ENCODE measurements around the gene TMEM121. TPM values are rescaled to one million over a fixed set of nuclear protein-coding genes. Genes with fewer than 3 reads are reported as not detected.

TMEM121 gene
- total RNA-seq, 1 experiment from 2014 or later = 0.31 TPM

DNA sequence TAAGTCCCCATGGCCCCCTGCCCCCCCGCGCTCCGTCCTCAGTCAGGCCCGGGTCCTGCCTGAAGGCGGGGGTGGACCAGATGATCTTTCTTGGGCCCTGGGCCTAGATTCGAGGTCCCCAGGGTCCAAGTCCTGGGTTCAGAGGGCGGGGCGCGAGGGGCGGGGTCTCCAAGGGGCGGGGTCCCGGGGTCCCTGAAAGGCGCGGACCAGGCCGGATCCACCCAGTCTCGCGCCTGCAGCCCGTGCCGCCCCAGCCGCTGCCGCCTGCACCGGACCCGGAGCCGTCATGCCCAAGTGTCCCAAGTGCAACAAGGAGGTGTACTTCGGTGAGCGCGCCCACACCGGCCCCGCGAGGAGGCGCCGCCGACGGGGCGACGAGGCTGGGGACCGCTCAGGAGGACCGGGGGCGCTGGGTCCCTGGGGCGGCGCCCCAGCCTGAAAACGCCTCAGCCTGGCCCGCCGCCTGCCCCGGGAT, 39.4 kb upstream of the TMEM121 start:
- DNase-seq (ENCODE audit: low spot score) = peak; percentile 56

DNA sequence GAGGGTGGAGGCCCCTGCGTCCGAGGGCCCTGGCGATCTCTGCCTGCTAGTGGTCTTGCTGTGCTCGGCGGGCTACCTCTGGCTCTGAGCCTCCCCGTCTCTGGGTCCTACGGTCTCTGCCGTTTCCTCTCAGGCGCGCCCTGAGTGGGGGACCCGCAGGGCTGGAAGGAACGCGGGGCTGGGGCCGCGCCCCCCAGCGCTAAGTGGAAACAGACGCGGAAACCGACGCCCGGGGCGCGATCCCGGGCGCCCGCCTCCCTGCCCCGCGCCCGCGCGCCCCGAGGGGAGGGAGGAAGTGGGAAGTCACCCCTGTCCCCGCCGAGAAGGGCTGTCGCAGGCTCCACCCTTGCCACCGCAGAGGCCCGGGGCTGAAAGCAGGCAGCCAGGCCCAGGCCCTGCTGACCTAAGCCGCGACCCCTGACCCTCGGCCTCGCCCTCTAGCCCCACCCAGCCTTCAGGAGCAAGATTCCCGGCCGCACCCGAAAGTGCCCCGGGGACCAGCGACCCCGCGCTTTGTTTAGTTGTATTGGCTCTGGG, 38.9 kb upstream of the TMEM121 start:
- peak; percentile 51 for DNase-seq (ENCODE audit: low spot score)

DNA sequence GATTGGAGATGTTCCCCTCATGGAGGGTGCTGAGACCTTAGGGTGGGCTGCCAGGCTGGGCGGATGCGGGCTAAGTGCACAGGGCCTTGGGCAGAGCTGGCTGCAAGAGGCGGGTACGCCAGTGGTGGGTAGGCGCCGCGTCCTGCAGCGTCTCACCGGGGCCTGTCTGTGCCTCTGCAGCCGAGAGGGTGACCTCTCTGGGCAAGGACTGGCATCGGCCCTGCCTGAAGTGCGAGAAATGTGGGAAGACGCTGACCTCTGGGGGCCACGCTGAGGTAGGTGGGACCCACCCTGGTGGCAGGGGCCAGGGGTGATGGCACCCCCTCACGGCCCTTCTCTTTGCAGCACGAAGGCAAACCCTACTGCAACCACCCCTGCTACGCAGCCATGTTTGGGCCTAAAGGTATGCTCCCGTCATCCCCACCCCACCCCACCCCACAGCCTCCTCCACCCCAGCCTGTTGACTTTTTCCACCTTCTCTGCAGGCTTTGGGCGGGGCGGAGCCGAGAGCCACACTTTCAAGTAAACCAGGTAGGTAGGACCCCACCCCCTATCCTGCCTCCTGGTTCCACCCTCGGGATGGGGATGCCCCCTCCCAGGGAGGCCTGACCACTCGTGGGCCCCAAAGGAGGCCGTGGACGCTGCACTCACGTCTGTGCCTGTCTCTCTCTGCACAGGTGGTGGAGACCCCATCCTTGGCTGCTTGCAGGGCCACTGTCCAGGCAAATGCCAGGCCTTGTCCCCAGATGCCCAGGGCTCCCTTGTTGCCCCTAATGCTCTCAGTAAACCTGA, 38.2 kb upstream of the TMEM121 start:
- peak; percentile 68 for DNase-seq (ENCODE audit: low spot score)

DNA sequence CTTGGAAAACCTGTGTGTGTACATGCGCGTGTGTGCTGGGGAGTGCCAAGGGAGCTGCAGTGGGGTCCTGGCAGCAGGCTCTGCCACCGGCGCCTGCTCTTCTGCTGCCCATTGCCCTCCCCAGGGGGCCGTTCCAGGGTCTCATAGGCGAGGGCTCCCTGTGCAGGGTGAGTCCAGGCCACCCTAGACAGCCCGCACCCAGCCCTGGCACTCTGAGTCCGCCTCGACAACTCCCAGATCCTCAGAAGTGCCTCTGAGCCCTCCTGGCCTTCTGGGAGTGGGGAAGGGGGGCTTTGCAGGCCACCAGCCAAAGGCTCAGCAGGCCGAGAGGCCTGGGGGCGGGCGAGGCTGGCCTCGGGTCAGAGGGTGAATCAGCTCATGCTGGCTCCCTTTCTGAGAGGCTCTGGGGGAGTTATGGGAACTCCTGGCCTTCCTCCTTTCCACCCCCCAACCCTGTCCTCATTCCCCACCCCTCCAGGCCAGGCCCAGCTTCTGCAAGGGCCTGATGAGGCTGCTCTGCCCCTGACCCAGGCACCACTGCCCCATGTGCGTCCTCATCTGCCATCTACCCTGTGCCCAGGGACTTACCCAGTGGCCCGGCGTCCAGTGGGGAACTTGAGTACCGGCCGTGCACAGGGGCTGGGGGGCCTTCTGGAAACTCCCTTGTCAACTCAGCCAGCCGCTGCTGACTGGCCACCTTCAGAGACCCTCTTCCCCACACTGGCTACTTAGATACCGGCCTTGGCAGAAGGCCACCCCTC, 37.4 kb upstream of the TMEM121 start:
- no peak for DNase-seq (ENCODE audit: low spot score)

DNA sequence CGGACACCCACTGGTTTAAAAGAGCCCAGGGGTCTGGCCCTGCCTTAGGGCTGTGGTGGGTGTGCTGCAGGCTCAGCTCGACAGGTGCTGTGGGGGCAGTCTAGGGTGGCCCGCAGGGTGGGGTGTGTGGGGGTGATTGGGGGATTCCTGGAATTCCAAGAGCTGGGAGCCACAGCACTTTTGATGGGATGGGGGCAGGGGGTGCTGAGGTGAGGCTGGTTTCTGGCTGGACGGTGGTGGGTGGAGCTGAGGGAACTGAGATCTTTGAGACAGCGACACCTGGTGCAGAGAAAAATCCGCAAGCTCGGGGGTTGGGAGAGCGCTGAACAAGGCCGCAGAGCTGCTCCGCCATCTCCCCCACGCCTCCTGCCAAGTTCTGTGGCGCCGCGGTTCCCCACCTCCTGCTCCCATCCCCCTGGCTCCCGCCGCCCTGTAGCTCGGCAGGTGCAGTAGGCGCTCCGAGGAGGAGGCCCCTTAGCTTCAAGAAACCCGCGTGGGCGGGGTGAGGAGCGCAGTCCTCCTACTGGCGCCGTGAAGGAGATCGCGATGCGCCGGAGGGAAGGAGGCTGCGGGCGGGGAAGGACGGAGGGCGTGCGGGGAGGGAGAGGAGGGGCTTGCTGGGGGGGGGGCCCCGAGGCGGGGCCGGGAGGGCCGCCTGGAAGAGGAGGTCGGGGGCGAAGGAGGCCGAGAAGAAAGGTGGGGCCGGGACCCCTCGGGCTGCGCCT, 36.7 kb upstream of the TMEM121 start:
- peak; percentile 82 for DNase-seq (ENCODE audit: low spot score)

DNA sequence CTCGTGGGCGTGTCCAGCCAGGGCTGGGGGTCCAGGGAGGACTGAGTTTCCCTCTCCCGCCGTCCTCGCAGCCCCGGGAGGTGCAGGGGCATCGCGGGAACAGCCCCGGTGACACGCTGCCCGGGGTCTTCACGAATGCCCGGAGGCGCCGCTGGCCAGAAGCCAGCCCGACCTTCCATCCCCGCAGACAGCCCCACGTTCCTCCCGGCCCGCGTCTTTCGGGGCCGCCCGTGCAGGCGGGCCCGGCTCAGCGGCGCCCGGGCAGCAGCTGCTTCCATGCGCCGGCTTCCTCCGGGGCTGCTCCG, 36.2 kb upstream of the TMEM121 start:
- DNase-seq (ENCODE audit: low spot score) = peak; percentile 40

DNA sequence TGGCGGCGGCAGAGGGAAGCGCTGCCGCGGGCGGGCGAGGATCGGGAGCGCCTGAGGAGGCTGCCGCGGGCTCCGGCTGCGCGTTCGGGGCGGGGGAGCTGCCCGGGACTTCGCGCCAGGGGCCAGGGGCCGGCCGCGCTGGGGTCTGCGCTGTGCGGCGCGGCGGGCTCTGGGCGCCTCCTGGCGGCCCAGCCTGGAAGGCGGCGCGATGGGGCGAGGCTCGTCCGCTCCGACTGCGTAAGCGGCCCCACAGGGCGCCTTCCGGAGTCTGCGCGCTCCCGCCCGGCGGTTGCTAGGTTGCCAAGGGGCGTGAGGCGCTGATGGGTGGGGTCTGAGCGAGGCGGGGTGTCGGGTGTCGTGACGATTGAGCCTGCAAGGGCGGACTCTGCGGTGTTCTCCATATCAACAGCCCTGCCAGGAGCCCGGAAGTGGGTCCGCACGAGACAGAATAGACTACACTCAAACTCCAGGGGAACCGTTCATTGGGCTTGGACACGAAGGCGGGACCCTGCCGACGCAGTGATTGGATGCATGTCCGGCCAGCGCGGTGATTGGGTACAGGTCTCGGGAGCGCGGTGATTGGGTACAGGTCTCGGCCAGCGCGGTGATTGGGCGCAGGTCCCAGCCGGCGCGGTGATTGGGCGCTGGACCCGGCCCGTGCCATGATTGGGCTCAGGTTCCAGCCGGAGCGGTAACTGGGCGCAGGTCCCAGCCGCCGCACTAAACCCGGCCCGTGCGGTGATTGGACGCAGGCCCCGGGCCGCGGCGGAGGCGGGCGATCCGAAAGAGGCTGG, 35.6 kb upstream of the TMEM121 start, which contains the start of gene TEDC1:
Gene TEDC1 (plus strand): TSS at position 675 of the 794 bp plus-strand sequence. CDS start 130 bp downstream, outside the sequence.
- DNase-seq (ENCODE audit: low spot score) = peak; percentile 96

DNA sequence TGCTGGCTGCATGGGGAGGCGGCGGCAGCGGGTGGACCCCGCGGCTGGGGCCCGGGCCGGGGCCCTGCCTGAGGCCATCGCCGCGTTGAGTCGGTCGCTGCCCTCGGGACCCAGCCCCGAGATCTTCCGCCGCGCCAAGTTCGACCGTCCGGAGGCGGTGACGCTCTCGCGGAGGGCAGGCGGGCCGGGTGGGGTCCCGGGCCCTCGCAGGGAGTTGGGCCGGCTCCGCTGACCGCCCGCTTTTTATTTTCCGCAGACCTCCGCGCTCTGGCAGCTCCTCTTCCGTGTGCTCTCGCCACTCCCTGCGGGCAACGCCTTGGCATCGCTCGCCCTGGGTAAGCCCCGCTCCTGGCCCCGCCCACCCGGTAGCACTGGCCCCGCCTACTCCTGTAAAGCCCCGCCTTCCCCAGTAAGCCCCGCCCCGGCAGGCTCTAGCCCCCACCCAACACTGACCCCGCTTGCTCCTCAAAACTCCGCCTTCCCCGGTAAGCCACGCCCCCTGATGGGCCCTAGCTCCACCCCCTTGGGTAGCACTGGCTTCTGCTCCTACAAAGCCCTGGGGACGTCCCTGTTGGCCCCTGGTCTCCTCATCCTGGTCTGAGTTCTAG, 34.9 kb upstream of the TMEM121 start:
- DNase-seq (ENCODE audit: low spot score) = peak; percentile 74

DNA sequence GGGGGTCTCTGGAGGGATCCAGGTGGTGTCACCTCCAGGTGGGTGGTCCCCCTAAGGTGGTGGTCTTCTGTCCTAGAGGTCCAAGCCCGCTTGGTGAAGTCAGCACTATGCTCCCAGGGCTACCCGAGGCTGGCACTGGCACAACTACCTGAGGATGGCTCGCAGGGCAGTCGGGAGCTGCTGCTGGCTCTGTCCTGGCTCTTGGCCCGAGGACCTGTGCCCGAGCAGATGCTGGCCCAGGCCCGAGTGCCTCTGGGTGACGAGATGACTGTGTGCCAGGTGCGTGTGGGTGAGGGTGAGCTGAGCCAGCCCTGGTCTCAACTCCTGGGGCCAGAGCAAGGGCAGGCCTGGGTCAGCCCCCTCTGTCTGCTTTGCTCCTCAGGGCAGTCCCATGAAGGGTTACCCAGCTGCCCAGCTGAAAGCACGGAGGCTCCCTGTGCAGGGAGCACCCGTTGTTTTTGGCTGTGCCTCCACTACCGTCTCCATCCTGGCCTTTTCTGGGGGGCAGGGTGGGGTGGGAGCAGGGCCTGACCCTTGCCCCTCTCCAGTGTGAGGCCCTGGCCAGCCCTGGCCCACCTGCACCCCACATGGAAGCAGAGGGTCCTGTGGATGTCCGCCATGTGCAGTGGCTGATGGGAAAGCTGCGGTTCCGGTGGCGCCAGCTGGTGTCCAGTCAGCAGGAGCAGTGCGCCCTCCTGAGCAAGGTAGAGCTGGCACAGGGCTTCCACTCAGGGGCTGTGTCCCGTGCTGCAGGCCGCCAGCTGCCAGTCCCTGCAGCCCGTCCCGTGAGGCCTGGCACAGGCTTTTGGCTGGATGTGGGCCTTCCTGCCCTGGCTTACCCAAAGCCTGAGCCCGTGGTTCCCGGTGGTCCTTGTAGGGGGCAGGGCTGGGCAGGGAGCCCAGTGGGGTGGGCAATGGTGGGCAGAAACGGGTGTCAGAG, 34.1 kb upstream of the TMEM121 start:
- no peak for DNase-seq (ENCODE audit: low spot score)

DNA sequence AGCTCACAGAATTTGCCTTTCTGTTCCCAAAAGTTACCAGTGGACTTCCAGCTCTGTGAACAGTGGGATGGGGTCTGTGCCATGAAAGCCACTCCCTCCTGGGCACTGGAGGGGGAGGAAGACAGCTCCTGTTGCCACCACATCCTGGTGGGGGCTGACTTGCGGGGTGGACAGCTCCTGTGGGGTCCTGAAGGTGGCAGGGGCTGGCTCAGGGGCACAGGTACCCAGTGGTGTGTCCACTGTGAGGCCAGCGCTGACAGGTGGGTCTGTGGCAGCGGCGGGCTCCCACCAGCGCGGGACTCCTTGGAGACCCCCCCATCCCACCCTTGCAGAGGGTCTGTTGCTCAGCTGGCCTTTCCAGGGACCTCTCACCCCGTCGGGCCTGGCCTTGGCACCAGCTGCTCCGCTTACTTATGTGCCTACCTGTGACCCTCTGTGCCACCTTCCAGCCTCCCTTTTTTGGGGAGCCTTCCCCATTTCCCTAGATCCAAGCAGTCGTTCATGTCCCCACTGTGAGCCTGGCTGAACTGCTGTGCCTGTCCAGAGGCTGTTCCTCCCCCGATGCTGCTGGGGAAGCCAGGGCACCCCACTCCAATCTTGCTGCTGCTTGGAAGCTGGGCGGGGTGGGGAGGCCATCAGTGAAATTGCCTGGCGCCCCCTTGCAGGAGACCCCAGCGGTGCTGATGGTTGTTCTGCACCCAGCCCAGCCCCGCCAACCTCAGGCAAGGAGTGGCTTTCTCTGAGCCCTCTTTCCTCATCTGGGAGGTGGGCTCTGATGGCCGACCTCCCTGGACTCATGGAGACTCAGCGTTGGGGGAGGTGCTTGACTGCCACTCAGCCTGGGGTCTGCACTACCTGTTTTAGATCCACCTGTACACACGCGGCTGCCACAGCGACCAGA, 33.2 kb upstream of the TMEM121 start:
- DNase-seq (ENCODE audit: low spot score) = no peak

DNA sequence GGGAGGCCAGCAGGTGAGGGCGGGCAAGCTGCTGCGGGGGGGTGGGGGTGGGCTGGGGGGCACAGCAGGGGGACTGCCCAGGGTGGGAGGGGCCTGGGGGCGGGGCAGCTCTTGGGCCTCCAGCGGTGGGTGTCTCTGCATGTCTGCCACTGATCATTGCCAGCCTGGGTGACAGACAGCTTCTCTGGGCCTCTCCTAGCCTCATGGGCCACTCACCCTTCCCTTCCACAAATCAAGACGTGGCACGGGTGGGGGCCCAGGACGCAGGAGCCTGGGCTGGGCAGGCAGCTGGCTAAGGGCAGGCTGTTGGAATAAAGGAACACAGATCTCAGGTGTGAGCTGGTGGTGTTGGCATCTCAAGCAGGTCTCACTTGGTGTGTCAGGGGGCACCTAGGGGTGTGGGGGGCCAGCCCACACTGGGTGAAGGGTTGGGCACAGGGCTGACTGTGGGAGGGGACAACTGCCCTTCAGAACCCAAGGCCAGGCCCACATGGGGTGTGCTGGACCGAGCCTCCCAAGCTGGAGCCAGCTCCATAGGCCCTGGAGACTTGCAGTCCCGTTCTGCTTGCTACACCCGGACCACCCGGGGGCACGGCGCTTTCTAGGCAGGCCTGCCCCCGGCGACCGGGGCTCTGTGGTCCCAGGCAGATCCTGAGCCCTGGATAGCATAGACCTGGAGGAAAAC, 32.3 kb upstream of the TMEM121 start:
- no peak for DNase-seq (ENCODE audit: low spot score)

DNA sequence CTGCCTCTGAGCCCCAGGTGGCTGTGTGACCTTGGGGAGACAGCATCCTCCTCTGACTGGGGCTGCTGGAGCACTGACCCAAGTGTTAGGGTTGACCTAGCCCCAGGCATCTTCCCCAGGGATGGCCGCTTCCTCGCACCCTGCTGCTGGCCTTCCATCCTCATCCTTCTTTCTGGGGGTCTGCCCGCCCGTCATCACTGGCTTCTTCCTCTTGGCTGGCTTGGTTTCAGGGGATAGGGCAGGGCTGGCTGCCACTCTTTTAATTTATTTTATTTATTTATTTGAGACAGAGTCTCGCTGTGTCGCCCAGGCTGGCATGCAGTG, 31.8 kb upstream of the TMEM121 start:
- no peak for DNase-seq (ENCODE audit: low spot score)

DNA sequence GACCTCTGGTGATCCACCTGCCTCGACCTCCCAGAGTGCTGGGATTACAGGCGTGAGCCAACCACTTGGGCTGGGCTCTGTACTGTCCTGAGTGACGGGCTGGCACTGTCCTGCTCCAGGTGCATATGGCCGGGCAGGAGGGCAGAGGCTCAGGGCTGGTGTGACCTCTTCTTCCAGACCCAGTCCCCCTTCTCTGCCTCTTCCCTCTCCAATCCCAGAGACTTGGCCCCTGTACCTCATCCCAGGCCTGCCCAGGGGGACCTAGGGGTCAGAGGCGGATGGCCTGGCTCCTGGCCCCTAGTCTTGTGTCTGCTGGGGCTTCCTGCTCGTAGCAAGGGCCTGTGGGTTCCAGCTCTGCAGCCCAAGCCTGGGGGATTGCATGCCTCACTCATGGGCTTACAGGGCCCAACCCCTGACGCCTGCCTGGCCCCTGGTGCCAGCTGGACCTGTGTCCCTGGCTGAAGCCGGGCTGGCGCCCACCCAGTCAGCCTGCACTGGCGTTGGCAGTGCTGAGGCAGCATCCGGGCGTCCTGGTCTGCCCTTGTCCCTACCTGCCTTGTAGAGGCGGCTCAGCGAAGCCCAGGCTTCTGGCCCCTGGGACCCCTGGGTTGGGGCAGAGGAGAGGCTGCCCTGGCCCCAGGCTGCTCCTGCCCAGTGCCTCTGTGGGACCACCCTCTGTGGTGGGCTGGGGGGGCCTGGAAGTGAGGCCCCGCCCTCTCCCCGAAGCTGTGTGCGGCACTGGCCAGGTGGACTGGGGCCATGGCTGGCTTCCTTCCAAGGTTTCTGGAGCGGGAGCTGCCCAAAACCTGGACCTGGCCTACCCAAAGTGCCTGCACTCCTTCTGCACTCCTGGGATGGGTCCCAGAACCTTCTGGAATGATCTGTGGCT, 31.0 kb upstream of the TMEM121 start:
- no peak for DNase-seq (ENCODE audit: low spot score)

DNA sequence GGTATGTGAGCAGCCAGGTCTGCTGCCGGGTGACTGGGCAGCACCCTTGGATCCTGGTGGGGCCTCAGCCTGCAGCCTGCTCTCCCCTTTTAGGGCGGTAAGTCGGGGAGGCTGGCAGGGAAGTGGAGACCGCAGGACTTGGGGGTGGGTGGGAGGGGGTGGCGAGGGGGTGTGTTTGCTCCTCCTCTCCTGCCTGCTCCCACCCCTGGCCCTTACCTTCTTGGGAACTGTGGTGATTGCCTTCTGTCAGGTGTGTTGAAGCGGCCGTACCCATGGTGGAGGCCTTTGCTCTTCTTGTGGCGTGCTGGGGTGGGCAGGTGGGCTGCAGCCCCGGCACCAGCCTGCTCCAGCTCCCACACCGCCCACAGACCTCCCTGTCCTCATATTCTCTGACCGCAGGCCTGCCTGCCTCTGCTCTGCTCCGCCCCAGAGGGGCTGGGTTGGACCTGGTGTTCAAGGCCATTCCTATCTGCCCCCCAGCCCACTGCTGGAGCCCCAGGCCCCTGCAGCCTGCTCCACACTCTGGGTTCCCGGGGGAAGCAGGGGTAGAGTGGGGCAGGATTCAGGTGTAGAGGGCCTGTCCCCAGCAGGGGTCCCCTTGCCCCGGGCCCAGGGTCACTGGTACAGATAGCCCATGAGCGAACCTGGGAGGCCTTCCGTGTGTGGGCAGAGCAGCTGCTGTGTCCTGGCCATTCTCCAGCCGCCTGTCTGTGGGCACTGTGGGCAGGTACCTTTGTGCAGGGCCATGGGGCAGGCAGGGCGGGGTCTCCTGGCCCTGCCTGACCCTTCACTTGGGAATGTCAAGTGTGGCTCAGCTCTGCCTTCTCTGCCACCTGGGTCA, 30.2 kb upstream of the TMEM121 start:
- no peak for DNase-seq (ENCODE audit: low spot score)

DNA sequence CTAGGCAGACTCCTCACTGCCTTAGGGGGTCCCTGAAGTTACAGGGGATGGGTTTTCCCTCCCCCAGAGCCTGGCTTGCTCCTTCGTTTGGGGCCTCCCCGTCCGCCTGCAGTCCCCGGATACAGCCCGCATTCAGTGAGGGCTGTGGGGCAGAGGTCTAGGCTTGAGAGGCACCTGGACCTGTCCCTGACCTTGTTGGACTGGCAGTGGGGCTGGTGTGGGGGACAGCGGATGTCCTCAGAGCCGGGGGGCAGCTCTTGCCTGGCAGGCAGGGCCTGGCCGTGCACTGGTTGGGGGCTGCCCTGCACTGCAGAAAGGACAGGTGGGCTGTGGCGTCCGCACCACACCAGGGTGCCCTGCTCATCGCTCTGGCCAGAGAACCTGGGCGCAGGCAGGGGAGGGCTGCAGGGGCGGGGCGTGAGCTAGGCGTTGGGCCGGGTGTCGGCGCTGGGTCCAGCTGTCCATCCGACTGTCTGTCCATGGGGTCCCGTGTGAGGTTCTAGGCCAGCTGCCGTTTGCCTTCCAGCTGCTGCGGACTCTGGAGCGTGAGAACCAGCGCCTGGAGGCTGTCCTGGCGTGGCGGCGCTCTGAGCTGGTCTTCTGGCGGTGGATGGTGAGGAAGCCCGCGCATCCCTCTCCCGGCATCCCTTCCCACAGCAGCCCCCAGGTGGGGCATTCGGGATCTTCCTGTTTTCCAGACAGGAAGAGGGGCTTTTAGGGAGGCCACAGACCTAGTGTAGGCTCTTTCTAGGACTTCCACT, 29.4 kb upstream of the TMEM121 start:
- no peak for DNase-seq (ENCODE audit: low spot score)

All from HT-29 (cell line).